ENCODE data around the gene DSCAML1. TPM values are rescaled to one million over a fixed set of nuclear protein-coding genes. Genes with fewer than 3 reads are reported as not detected.

DSCAML1 gene
- total RNA-seq, 1 donor from 2014 or later: 0.16 TPM

- DNase-seq (ENCODE audit: low read depth) (no peak), FAIRE-seq (no peak)
- Histone ChIP-seq H2AFZ (ENCODE audit: low read depth, low read length) (no peak overlapping the region), H3K9me3 (ENCODE audit: insufficient read depth, low read depth, low read length) (no peaks in the 10 kb centered on the region), H3K4me3 (ENCODE audit: insufficient read depth, low read depth, low read length) (no peak overlapping the region), H3K4me2 (ENCODE audit: low read length) (no peak overlapping the region), H3K4me1 (ENCODE audit: insufficient read depth, low read length) (peaks cover 13% of the 10 kb centered on the region), H3K79me2 (ENCODE audit: insufficient read depth, low read length) (no peaks in the 10 kb centered on the region), H3K27ac (ENCODE audit: low read depth, low read length) (no peak overlapping the region), H3K36me3 (ENCODE audit: insufficient read depth, low read length) (no peaks in the 10 kb centered on the region), H4K20me1 (ENCODE audit: insufficient read depth, low read length) (no peaks in the 10 kb centered on the region), H3K9ac (ENCODE audit: low read length) (no peak overlapping the region), H3K27me3 (ENCODE audit: insufficient read depth, low read length) (peaks cover 5% of the 10 kb centered on the region)
- no peaks in the 10 kb centered on the region for H3K36me3 Mint-ChIP-seq (ENCODE audit: low read depth, unreplicated experiment)
- H3K27ac Mint-ChIP-seq (ENCODE audit: unreplicated experiment): no peak overlapping the region
- peak overlapping the region; percentile 27 for H3K4me3 Mint-ChIP-seq (ENCODE audit: unreplicated experiment)
- TF ChIP-seq CTCF (IDR thresholded peaks at IDR 0.05; ENCODE audit: insufficient read depth, low read depth, low read length) (no peak), EZH2 (IDR thresholded peaks at IDR 0.05; ENCODE audit: insufficient read depth, low read length) (no peak)
- peaks cover 28% of the 10 kb centered on the region for H3K27me3 Mint-ChIP-seq (ENCODE audit: low read depth, unreplicated experiment)
- H3K9me3 Mint-ChIP-seq (ENCODE audit: unreplicated experiment): peaks cover 6% of the 10 kb centered on the region
- peaks cover 12% of the 10 kb centered on the region for H3K4me1 Mint-ChIP-seq (ENCODE audit: low read depth, unreplicated experiment)
Observed at GRCh38 chr11:117830674-117831351, 33.8 kb upstream of the DSCAML1 start.

- Mint-ChIP-seq H3K4me3 (ENCODE audit: unreplicated experiment) (peak overlapping the region; percentile 45), H3K27me3 (ENCODE audit: low read depth, unreplicated experiment) (peaks cover 32% of the 10 kb centered on the region), H3K27ac (ENCODE audit: unreplicated experiment) (no peak overlapping the region), H3K9me3 (ENCODE audit: unreplicated experiment) (peaks cover 6% of the 10 kb centered on the region), H3K4me1 (ENCODE audit: low read depth, unreplicated experiment) (peaks cover 13% of the 10 kb centered on the region), H3K36me3 (ENCODE audit: low read depth, unreplicated experiment) (no peaks in the 10 kb centered on the region)
- H3K9me3 ChIP-seq (ENCODE audit: insufficient read depth, low read depth, low read length): no peaks in the 10 kb centered on the region
- no peak for DNase-seq (ENCODE audit: low read depth)
- H3K27me3 ChIP-seq (ENCODE audit: insufficient read depth, low read length): peaks cover 5% of the 10 kb centered on the region
- H3K4me2 ChIP-seq (ENCODE audit: low read length): no peak overlapping the region
- no peak for FAIRE-seq
- H3K27ac ChIP-seq (ENCODE audit: low read depth, low read length): no peak overlapping the region
- peaks cover 13% of the 10 kb centered on the region for H3K4me1 ChIP-seq (ENCODE audit: insufficient read depth, low read length)
- TF ChIP-seq EZH2 (IDR thresholded peaks at IDR 0.05; ENCODE audit: insufficient read depth, low read length): no peak
- TF ChIP-seq CTCF (IDR thresholded peaks at IDR 0.05; ENCODE audit: insufficient read depth, low read depth, low read length): no peak
- no peaks in the 10 kb centered on the region for H3K79me2 ChIP-seq (ENCODE audit: insufficient read depth, low read length)
- no peak overlapping the region for H2AFZ ChIP-seq (ENCODE audit: low read depth, low read length)
- no peaks in the 10 kb centered on the region for H4K20me1 ChIP-seq (ENCODE audit: insufficient read depth, low read length)
- H3K36me3 ChIP-seq (ENCODE audit: insufficient read depth, low read length): no peaks in the 10 kb centered on the region
- H3K9ac ChIP-seq (ENCODE audit: low read length): no peak overlapping the region
- no peak overlapping the region for H3K4me3 ChIP-seq (ENCODE audit: insufficient read depth, low read depth, low read length)
Observed at GRCh38 chr11:117830072-117830471, 33.1 kb upstream of the DSCAML1 start.

GRCh38 chr11:117829369-117829725 lies 32.3 kb upstream of the DSCAML1 start:
- Mint-ChIP-seq H3K4me1 (ENCODE audit: low read depth, unreplicated experiment) (peaks cover 17% of the 10 kb centered on the region), H3K27ac (ENCODE audit: unreplicated experiment) (no peak overlapping the region), H3K27me3 (ENCODE audit: low read depth, unreplicated experiment) (peaks cover 34% of the 10 kb centered on the region), H3K4me3 (ENCODE audit: unreplicated experiment) (no peak overlapping the region), H3K36me3 (ENCODE audit: low read depth, unreplicated experiment) (no peaks in the 10 kb centered on the region), H3K9me3 (ENCODE audit: unreplicated experiment) (peaks cover 3% of the 10 kb centered on the region)
- H4K20me1 ChIP-seq (ENCODE audit: insufficient read depth, low read length): no peaks in the 10 kb centered on the region
- H3K4me2 ChIP-seq (ENCODE audit: low read length): no peak overlapping the region
- no peaks in the 10 kb centered on the region for H3K36me3 ChIP-seq (ENCODE audit: insufficient read depth, low read length)
- H3K4me1 ChIP-seq (ENCODE audit: insufficient read depth, low read length): peaks cover 16% of the 10 kb centered on the region
- H3K9ac ChIP-seq (ENCODE audit: low read length): peak overlapping the region; percentile 51
- H3K27me3 ChIP-seq (ENCODE audit: insufficient read depth, low read length): peaks cover 2% of the 10 kb centered on the region
- peak overlapping the region; percentile 43 for H2AFZ ChIP-seq (ENCODE audit: low read depth, low read length)
- DNase-seq (ENCODE audit: low read depth) (no peak), FAIRE-seq (no peak)
- no peak for TF ChIP-seq CTCF (IDR thresholded peaks at IDR 0.05; ENCODE audit: insufficient read depth, low read depth, low read length)
- no peak for TF ChIP-seq EZH2 (IDR thresholded peaks at IDR 0.05; ENCODE audit: insufficient read depth, low read length)
- no peak overlapping the region for H3K4me3 ChIP-seq (ENCODE audit: insufficient read depth, low read depth, low read length)
- no peaks in the 10 kb centered on the region for H3K9me3 ChIP-seq (ENCODE audit: insufficient read depth, low read depth, low read length)
- no peaks in the 10 kb centered on the region for H3K79me2 ChIP-seq (ENCODE audit: insufficient read depth, low read length)
- H3K27ac ChIP-seq (ENCODE audit: low read depth, low read length): peak overlapping the region; percentile 36
